ENCODE results near the gene MT1H. TPM values are rescaled to one million over a fixed set of nuclear protein-coding genes. Genes with fewer than 3 reads are reported as not detected.
A peak's percentile ranks its signal among the peaks of the same experiment; 100 is the strongest.

The MT1H gene
- total RNA-seq, 4 donors from 2014 or later = 5.8 to 2,098 (median 30.1) TPM; not detected in 1

DNA sequence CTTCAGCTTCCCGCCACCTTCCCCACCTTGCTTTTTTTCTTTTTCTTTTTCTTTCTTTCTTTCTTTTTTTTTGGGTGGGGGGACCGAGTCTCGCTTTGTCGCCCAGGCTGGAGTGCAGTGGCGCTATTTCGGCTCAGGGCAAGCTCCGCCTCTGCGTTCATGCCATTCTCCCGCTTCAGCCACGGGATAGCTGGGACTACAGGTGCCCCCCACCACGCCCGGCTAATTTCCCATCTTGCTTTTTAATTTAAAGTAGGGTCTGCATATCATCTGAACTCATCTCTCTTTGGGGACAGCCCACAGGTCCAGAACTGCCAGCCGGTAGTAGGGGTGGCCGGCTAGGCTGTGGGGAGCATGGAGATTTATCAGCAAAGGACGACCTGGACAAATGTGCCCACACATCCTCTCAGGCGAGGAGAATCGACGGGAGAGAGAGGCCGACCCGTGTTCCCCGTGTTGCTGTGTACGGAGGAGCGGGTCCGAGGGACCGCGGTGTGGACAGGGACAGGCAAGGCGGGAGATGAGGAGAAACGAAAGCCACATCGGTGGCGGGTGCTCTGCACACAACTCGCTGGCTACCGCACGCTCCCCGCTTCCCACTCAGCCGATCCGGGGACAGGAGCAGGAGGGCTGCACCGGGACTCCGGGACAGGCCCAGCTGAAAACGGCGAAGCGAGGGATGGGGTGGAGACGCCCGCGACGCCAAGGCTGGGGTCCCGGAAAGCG lies 34.7 kb upstream of the MT1H start:
- peaks cover 0 to 11% of the 10 kb centered on the region in 2 donors for H3K27me3 ChIP-seq
- no peaks in the 10 kb centered on the region for H3K36me3 ChIP-seq
- H3K27ac ChIP-seq = no peak overlapping the region
- TF ChIP-seq POLR2A (IDR thresholded peaks at IDR 0.05) = no peak
- TF ChIP-seq, protein P1, sequence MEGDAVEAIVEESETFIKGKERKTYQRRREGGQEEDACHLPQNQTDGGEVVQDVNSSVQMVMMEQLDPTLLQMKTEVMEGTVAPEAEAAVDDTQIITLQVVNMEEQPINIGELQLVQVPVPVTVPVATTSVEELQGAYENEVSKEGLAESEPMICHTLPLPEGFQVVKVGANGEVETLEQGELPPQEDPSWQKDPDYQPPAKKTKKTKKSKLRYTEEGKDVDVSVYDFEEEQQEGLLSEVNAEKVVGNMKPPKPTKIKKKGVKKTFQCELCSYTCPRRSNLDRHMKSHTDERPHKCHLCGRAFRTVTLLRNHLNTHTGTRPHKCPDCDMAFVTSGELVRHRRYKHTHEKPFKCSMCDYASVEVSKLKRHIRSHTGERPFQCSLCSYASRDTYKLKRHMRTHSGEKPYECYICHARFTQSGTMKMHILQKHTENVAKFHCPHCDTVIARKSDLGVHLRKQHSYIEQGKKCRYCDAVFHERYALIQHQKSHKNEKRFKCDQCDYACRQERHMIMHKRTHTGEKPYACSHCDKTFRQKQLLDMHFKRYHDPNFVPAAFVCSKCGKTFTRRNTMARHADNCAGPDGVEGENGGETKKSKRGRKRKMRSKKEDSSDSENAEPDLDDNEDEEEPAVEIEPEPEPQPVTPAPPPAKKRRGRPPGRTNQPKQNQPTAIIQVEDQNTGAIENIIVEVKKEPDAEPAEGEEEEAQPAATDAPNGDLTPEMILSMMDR (IDR thresholded peaks at IDR 0.05) = no peak
- H3K4me3 ChIP-seq = peak overlapping the region in 3 of 4 donors; percentile 22 to 31 (median 24)
- H3K4me1 ChIP-seq = peaks cover 0 to 33% (median 0%) of the 10 kb centered on the region in 4 donors
- no peaks in the 10 kb centered on the region for H3K9me3 ChIP-seq
- DNase-seq = no peak

DNA sequence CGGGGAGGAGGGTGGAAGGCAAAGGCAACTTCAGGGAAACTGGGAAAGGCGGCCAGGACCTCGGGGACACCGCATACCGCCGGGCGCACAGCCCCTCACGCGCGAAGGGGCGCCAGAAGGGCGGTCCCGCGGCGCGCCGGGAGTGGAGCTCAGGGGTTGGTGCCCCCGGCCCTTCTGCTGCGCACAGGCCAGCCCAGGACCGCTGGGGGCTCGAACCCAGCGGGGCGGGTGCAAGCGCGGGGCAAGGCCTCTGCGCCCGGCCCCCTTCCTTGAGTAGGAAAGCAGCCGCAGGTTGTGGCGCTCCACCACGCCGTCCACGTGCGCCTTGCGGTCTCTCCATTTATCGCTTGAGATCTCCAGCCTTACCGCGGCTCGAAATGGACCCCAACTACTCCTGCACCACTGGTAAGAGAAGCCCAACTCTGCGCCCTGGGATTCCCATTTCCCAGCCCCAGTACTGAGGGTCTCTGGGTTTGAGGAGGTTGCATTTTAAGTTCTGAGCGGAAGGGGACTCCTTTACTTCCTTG lies 34.1 kb upstream of the MT1H start:
- H3K4me3 ChIP-seq = peak overlapping the region in 3 of 4 donors; percentile 22 to 31 (median 24)
- H3K4me1 ChIP-seq = peaks cover 0 to 33% (median 0%) of the 10 kb centered on the region in 4 donors
- no peak for DNase-seq
- no peak for TF ChIP-seq POLR2A (IDR thresholded peaks at IDR 0.05)
- TF ChIP-seq, protein P1 (IDR thresholded peaks at IDR 0.05) = no peak
- no peaks in the 10 kb centered on the region for H3K9me3 ChIP-seq
- H3K27me3 ChIP-seq = peaks cover 0 to 11% of the 10 kb centered on the region in 2 donors
- no peak overlapping the region for H3K27ac ChIP-seq
- no peaks in the 10 kb centered on the region for H3K36me3 ChIP-seq

DNA sequence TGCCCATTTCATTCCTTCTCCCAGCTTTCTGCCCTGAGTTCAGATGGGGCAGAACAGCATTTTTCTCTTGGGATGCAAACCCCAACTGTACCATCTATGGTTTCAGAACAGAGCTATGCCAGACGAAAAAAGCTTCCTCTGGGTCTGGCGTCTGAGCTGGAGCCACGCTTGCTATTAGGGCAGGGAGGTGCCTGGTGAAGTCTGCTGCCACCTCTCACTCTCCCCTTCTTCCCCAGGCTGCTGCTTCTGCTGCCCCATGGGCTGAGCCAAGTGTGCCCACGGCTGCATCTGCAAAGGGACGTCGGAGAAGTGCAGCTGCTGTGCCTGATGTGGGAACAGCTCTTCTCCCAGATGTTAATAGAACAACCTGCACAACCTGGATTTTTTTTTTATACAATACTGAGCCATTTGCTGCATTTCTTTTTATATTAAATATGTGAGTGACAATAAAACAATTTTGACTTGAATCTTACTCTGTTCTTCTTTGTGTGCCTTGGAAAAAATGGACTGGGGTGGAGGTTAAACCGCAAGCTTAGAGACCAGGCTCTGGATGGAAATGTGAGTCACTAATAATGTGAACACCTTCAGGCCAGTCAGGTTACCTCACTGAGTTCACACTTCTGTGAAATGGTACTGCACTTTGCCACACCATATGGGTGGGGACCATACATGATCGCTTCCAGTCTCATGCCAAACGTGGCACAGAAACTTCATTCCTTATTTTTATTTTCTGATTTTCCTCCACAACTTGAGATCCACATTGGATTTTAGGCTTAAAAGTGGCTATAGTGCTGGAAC lies 32.8 kb upstream of the MT1H start:
- peaks cover 0 to 33% (median 0%) of the 10 kb centered on the region in 4 donors for H3K4me1 ChIP-seq
- H3K4me3 ChIP-seq = no peak overlapping the region
- no peaks in the 10 kb centered on the region for H3K36me3 ChIP-seq
- peaks cover 0 to 11% of the 10 kb centered on the region in 2 donors for H3K27me3 ChIP-seq
- no peak for DNase-seq
- TF ChIP-seq, protein P1 (IDR thresholded peaks at IDR 0.05) = no peak
- no peak for TF ChIP-seq POLR2A (IDR thresholded peaks at IDR 0.05)
- no peak overlapping the region for H3K27ac ChIP-seq
- no peaks in the 10 kb centered on the region for H3K9me3 ChIP-seq

DNA sequence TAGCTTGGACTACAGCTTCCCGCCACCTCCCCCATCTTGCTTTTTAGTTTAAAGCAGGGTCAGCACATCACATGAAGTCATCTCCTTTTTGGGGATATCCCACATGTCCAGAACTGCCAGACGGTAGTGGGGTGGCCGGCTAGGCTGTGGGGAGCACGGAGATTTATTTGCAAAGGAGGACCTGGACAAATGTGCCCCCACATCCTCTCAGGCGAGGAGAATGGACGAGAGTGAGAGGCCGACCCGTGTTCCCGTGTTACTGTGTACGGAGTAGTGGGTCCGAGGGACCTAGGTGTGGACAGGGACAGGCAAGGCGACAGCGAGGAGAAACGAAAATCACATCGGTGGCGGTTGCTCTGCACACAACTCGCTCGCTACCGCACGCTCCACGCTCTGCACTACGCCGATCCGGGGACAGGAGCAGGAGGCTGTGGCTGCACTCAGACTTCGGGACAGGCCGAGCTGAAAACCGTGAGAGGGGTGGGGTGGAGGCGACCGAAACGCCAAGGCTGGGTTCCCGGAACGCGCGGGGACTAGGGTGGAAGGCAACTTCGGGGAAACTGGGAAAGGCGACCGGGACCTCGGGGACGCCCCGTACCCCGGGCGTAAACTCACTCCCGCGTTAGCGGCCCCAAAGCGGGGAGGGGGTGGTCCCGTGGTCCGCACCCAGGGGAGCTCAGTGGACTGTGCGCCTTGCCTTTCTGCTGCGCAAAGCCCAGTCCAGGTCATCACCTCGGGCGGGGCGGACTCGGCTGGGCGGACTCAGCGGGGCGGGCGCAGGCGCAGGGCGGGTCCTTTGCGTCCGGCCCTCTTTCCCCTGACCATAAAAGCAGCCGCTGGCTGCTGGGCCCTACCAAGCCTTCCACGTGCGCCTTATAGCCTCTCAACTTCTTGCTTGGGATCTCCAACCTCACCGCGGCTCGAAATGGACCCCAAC lies 31.5 kb upstream of the MT1H start, which contains the start of gene MT1A:
Gene MT1A, plus strand, starts transcription at position 853 of the 937 bp plus-strand sequence. Its CDS starts 73 bp downstream, at position 926.
- H3K4me3 ChIP-seq = peak within 1 kb of the TSS; percentile 12 to 63 (median 38)
- H3K27ac ChIP-seq = peak within 1 kb of the TSS in 3 of 4 donors; percentile 19 to 73 (median 48)
- peak in 1 of 2 donors; percentile 29 for TF ChIP-seq POLR2A (IDR thresholded peaks at IDR 0.05)
- TF ChIP-seq, protein P1 (IDR thresholded peaks at IDR 0.05) = no peak
- H3K9me3 ChIP-seq = no peaks in the 10 kb centered on the region
- H3K36me3 ChIP-seq = no peaks in the 10 kb centered on the region
- peaks cover 0 to 29% (median 2%) of the 10 kb centered on the region in 4 donors for H3K4me1 ChIP-seq
- DNase-seq = peak in 2 of 3 donors; percentile 82 to 91
- peaks cover 0 to 11% of the 10 kb centered on the region in 2 donors for H3K27me3 ChIP-seq

Data from Peyer's patch (tissue), 4 donors.